Neural progenitor cell (in vitro differentiated cells): Measurements from ENCODE around the gene TBC1D10A. TPM values are rescaled to one million over a fixed set of nuclear protein-coding genes. Genes with fewer than 3 reads are reported as not detected.

Experiments
- DNase-seq: peaks from one replicate; pipeline ENCODE4 v3.0.0-alpha.2; 2016; ENCODE audit warnings: low spot score
- H2AFZ ChIP-seq: fragments of 200-600 bp; sonication (generic); replicated peaks from 2 replicates; pipeline ENCODE4 v1.6.1; 2016; ENCODE audit warnings: antibody characterized with exemption
- H3F3A ChIP-seq: fragments of 200-600 bp; sonication (generic); 2 replicates; pipeline ENCODE4 v1.6.1; 2016; ENCODE audit warnings: antibody characterized with exemption, low read depth
- H3K27ac ChIP-seq: fragments of 200-600 bp; sonication (generic); 2 replicates; pipeline ENCODE4 v1.5.1; 2016; ENCODE audit warnings: mild to moderate bottlenecking
- H3K27me3 ChIP-seq: fragments of 200-600 bp; sonication (generic); 2 replicates; pipeline ENCODE4 v1.6.1; 2016; ENCODE audit warnings: mild to moderate bottlenecking, moderate library complexity
- H3K36me3 ChIP-seq: fragments of 200-600 bp; sonication (generic); 2 replicates; pipeline ENCODE4 v1.5.1; 2016
- H3K4me1 ChIP-seq: fragments of 200-600 bp; sonication (generic); 2 replicates; pipeline ENCODE4 v1.6.1; 2016; ENCODE audit warnings: mixed run types
- H3K4me2 ChIP-seq: fragments of 200-600 bp; sonication (generic); 2 replicates; pipeline ENCODE4 v1.6.1; 2016
- H3K4me3 ChIP-seq: fragments of 200-600 bp; sonication (generic); 2 replicates; pipeline ENCODE4 v1.5.1; 2016
- H3K79me2 ChIP-seq: fragments of 200-600 bp; sonication (generic); 2 replicates; pipeline ENCODE4 v1.6.1; 2016; ENCODE audit warnings: low read depth
- H3K9ac ChIP-seq: fragments of 200-600 bp; sonication (generic); 2 replicates; pipeline ENCODE4 v1.6.1; 2016
- H3K9me3 ChIP-seq: fragments of 200-600 bp; sonication (generic); 2 replicates; pipeline ENCODE4 v1.5.1; 2016; ENCODE audit warnings: low read depth
- H4K20me1 ChIP-seq: fragments of 200-600 bp; sonication (generic); 2 replicates; pipeline ENCODE4 v1.6.1; 2016; ENCODE audit warnings: low read depth
- H3K27ac Mint-ChIP-seq: 3 replicates; pipeline ENCODE4 v1.8.0; 2021; ENCODE audit warnings: mixed read lengths
- H3K27me3 Mint-ChIP-seq: 2 replicates; pipeline ENCODE4 v1.8.0; 2022; ENCODE audit warnings: low read depth, mild to moderate bottlenecking, inconsistent platforms, moderate library complexity, mixed read lengths; ENCODE audit not compliant: insufficient read depth
- H3K36me3 Mint-ChIP-seq: 3 replicates; pipeline ENCODE4 v1.8.0; 2021; ENCODE audit warnings: mixed read lengths
- H3K4me1 Mint-ChIP-seq: 3 replicates; pipeline ENCODE4 v1.8.0; 2021; ENCODE audit warnings: mixed read lengths
- H3K4me3 Mint-ChIP-seq: 3 replicates; pipeline ENCODE4 v1.8.0; 2021; ENCODE audit warnings: mild to moderate bottlenecking, moderate library complexity, mixed read lengths
- H3K9me3 Mint-ChIP-seq: 3 replicates; pipeline ENCODE4 v1.8.0; 2020; ENCODE audit warnings: mixed read lengths
- CTCF ChIP-seq: fragments of 200-600 bp; sonication (generic); IDR thresholded peaks from 2 replicates; pipeline ENCODE4 v1.5.1; 2017; ENCODE audit warnings: antibody characterized with exemption, mild to moderate bottlenecking
- EZH2 ChIP-seq: fragments of 200-600 bp; sonication (generic); IDR thresholded peaks from 2 replicates; pipeline ENCODE4 v1.6.1; 2017; ENCODE audit warnings: antibody characterized with exemption, mild to moderate bottlenecking, moderate library complexity
- EZH2phosphoT487 ChIP-seq: fragments of 200-600 bp; sonication (generic); IDR thresholded peaks from 2 replicates; pipeline ENCODE4 v1.6.1; 2017; ENCODE audit warnings: antibody characterized with exemption
- total RNA-seq: library from RNA; depleted of rRNA; stranded (reverse); fragments of >200 nt; gene quantifications from 2 replicates; pipeline ENCODE4 v1.2.3, GENCODE V29; 2015; ENCODE audit warnings: low replicate concordance

TBC1D10A gene
- total RNA-seq, 1 donor from 2014 or later = 6.2 TPM

GRCh38 chr22:30291058-30291892 is 35.5 kb downstream of the TBC1D10A start:
- TF ChIP-seq EZH2phosphoT487 (no peak), EZH2 (no peak), CTCF (no peak)
- no peak overlapping the region for H3K4me3 Mint-ChIP-seq
- H3K9me3 Mint-ChIP-seq = no peaks in the 10 kb centered on the region
- no peak overlapping the region for H2AFZ ChIP-seq
- H4K20me1 ChIP-seq = no peaks in the 10 kb centered on the region
- H3K4me1 ChIP-seq = peaks cover 17% of the 10 kb centered on the region
- no peaks in the 10 kb centered on the region for H3K36me3 Mint-ChIP-seq
- H3K4me1 Mint-ChIP-seq = peaks cover 5% of the 10 kb centered on the region
- H3K9me3 ChIP-seq = no peaks in the 10 kb centered on the region
- H3K4me2 ChIP-seq = peak overlapping the region; percentile 87
- peaks cover 4% of the 10 kb centered on the region for H3K27me3 Mint-ChIP-seq
- H3K27me3 ChIP-seq = no peaks in the 10 kb centered on the region
- no peaks in the 10 kb centered on the region for H3K79me2 ChIP-seq
- no peaks in the 10 kb centered on the region for H3K36me3 ChIP-seq
- H3K27ac ChIP-seq = no peak overlapping the region
- peaks cover 33% of the 10 kb centered on the region for H3F3A ChIP-seq
- no peak overlapping the region for H3K4me3 ChIP-seq
- H3K9ac ChIP-seq = no peak overlapping the region
- peak; percentile 21 for DNase-seq
- H3K27ac Mint-ChIP-seq = no peak overlapping the region

GRCh38 chr22:30290342-30291057 is 36.2 kb downstream of the TBC1D10A start:
- H3K27ac ChIP-seq = no peak overlapping the region

GRCh38 chr22:30289980-30290313 is 36.8 kb downstream of the TBC1D10A start:
- Histone ChIP-seq H4K20me1 (no peaks in the 10 kb centered on the region), H3K4me2 (peak overlapping the region; percentile 87), H3K4me1 (peaks cover 17% of the 10 kb centered on the region), H3K9me3 (no peaks in the 10 kb centered on the region), H3K36me3 (no peaks in the 10 kb centered on the region), H3F3A (peaks cover 33% of the 10 kb centered on the region), H2AFZ (peak overlapping the region; percentile 84), H3K79me2 (no peaks in the 10 kb centered on the region), H3K9ac (no peak overlapping the region), H3K27me3 (no peaks in the 10 kb centered on the region), H3K4me3 (peak overlapping the region; percentile 81), H3K27ac (no peak overlapping the region)
- H3K4me1 Mint-ChIP-seq = peaks cover 5% of the 10 kb centered on the region
- H3K9me3 Mint-ChIP-seq = no peaks in the 10 kb centered on the region
- no peaks in the 10 kb centered on the region for H3K36me3 Mint-ChIP-seq
- H3K27me3 Mint-ChIP-seq = peaks cover 4% of the 10 kb centered on the region
- H3K27ac Mint-ChIP-seq = no peak overlapping the region
- DNase-seq = no peak
- peak overlapping the region; percentile 84 for H3K4me3 Mint-ChIP-seq
- no peak for TF ChIP-seq EZH2phosphoT487
- TF ChIP-seq CTCF = peak; percentile 11

More at GRCh38 chr22:30290342-30291057, 36.2 kb downstream of the TBC1D10A start:
- Mint-ChIP-seq H3K27ac (no peak overlapping the region), H3K4me1 (peaks cover 5% of the 10 kb centered on the region), H3K36me3 (no peaks in the 10 kb centered on the region), H3K27me3 (peaks cover 4% of the 10 kb centered on the region), H3K4me3 (peak overlapping the region; percentile 84), H3K9me3 (no peaks in the 10 kb centered on the region)
- H3K4me3 ChIP-seq = peak overlapping the region; percentile 81
- no peak overlapping the region for H2AFZ ChIP-seq
- TF ChIP-seq EZH2 = no peak
- no peak for TF ChIP-seq CTCF
- no peak for TF ChIP-seq EZH2phosphoT487
- H3K4me2 ChIP-seq = peak overlapping the region; percentile 87
- peaks cover 17% of the 10 kb centered on the region for H3K4me1 ChIP-seq
- H3K79me2 ChIP-seq = no peaks in the 10 kb centered on the region
- DNase-seq = peak; percentile 48
- peaks cover 33% of the 10 kb centered on the region for H3F3A ChIP-seq
- H3K27me3 ChIP-seq = no peaks in the 10 kb centered on the region
- no peaks in the 10 kb centered on the region for H4K20me1 ChIP-seq
- H3K36me3 ChIP-seq = no peaks in the 10 kb centered on the region
- H3K9me3 ChIP-seq = no peaks in the 10 kb centered on the region
- no peak overlapping the region for H3K9ac ChIP-seq
